Measurements from ENCODE around the gene SRPRB.

SRPRB gene

DNA sequence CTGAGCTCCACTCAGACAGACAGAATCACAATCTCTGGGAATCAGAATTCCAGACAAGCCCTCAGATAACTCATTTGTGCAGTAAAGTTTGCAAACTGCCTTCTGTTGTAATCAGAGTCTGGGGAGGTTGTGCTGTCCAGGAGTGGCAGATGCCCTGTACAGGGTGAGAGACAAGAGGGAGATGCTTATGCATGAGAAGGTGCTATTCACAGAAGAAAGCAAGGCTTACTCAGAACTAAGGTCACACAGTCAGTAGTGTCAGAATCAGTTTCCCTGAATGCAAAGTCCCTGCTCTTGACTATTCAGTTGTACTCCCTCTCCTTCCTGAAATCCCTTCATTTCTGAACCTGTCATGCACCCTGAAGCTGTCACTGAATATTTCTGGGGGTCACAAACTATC, 43.7 kb downstream of the SRPRB start:
- DNase-seq: no peak

DNA sequence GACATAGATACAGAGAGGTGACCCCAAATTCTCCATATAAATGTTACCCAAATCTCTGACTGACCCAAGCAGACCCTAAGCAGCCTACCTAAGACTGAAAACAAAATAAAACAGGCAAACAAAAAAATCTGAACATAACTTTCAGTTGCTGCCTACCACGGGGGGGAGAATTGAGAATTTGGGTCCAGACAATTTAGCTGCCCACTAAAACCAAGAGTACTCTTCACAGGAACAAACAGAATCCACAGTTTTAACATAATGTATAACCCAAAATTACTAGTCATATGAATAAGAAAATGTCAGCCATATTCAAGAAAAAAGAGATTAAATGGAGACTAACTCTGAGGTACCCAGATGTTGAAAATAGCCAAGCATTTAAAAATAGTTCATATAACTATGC, 44.4 kb downstream of the SRPRB start:
- no peak for DNase-seq

DNA sequence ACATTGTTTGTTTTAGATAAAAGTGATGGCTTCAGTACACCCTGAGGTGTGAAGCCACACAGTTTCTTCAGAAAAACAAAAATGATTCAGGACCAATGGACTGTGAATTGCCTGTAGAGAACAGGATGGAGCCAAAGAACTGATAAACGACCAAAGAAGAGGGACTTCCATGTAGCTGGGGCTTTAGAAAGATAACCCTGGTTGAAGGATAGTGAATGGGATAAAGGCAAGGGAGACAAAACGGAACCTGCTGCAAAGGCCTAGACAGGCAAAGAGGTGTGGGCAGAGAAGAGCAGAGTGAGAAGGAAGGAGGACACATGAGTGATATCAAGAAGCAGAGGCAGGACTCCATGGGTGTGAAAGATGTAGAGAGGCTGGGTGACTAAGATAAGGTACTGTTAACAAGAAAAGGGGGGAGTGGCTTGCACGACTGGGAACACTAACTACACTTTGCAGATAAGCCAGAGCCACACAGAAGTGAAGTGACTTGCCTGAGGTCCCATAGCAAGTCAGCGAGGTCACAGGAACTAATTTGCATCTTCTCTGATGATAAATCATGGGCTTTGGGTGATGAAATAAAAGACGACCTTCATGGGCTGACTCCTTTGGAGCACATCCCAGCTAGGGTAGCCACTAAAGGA, 45.8 kb downstream of the SRPRB start:
- no peak for DNase-seq

DNA sequence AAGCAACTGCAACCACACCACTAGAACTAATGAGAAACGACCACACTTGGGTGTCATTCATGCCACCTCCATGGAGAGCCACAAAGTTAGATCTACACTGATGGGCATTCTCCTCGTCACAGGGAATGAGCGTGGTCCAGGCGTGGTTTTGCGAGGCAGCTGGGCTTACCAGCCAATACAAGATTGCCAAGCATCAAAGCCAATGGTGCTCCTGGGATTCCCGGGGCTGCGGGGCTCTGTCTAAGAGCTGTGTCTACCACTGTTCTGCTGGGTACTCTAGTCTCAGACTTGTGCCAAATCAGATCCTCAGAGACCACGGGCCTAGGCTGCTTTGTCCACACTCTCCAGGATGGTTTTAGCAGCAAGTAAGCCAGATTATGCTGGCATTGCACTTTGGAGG, 46.3 kb downstream of the SRPRB start:
- no peak for DNase-seq

DNA sequence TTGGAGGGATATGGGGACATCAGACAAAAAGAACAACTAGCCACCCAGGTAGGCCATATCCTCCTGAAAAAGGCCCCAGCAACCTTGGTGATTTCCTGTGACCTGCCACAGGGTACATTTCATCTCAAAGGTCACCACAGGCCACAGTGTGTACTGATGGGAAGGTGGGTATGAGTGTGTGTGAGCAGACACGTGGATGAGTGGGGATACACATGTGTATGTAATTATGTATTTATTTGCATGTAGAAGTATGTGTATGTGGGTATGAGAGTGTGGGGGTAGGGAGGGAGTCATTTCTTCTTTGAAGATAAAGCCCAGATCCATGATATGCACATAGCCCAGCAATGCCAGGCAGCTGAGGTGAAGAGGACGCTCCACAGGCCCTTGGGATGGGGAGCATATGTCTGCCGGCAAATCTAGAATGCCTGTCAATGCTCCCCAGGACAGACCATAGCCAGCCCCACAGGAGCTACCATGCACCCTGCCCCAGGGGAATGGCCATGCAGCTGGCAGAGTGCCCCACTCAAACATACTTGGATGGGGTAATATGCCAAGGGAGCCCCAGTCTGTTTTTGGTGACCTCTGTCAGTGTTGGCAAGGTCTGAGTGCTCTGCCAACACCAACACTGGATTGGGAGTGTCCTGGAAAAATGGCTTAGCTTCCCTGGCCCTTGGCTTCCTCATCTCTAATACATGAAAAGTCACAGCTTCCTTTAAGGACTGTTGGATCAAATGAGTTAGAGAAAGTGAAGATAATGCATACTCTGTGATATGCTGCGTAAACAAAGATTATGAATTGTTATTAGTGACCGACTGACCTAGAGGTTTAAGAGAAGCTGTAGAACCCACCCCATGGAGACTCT, 47.7 kb downstream of the SRPRB start:
- no peak for DNase-seq

DNA sequence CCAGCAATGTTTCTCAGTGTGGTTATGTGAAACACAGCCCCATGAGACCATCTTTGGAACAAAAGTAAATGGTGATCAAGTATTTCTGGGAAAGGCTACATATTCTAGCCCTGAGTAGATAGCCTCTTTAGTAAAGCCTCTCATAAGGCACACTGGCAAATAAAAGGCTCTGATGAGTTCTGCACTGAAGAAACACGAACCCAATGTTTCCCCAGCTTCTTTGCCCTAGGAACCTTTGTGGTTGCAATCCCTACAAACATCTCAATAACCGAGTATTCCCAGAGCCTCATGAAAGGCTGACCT, 48.3 kb downstream of the SRPRB start:
- no peak for DNase-seq

DNA sequence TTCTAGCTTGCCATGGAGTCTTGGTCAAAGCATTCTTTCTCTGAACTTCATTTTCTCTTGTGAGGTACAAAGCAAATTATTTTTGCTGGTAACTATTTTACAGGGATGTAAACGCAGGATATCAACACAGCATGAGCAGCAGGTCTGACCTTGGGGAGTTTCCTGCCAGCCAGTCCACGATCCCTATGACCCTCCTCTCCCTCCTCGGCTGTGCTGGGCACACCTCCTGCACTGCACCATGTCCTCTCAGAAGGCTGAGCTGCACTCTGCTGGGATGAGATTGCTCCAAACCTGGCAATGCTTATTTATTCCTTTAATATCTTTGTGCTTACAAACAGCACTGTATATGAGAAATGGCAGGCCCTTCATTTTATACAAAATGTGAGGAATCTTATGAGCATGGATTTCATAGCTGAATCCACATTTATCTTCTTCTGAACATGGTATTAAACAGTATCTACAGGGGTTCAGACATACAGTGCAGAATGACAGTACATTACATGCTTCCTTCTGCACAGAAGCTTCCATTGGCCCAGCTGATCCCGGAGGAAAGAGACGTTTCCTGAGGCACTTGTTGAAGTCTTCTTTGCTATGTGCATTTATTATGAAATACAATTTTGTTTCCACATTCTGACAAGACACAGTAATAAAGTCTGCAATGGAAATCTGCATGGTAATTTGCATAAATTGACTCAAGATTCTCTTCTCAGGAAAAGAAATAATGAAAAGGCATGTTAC, 48.8 kb downstream of the SRPRB start:
- no peak for DNase-seq

DNA sequence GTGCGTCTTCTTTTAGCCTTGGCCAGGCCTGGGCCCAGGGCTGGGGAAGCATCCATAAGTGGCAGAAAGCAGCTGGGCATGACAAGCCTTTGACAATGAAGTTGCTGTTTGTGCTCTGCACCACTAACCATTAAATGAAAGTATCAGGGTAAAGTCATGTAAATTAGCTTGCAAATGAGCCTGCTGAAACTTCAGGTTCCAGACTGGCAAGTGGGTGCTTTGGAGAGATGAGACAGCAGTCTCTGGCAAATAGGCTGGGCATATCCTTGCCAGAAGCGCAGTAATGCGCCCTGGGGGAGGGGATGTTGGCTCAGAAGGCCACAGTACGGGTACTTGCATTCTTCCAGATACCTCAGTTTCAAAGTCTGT, 49.4 kb downstream of the SRPRB start:
- DNase-seq: no peak

DNA sequence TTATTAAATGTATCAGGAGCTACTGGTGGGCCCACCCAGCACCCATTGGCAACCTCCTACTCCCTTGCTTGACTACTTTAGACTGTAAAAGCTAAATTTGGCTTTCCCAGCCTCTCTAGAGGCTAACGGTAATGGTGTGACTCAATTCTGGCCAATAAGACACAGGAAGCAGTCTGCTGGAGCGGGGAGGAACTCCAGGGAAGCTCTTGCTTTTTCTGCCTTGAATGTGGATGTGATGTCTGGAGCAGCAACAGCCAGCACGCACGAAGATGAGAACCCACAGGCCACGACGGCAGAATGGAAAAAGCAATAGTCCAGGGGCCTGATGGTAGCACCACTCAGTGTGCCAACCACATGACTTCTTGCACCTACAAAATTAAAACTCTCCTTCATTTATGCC, 50.2 kb downstream of the SRPRB start:
- DNase-seq: no peak

DNA sequence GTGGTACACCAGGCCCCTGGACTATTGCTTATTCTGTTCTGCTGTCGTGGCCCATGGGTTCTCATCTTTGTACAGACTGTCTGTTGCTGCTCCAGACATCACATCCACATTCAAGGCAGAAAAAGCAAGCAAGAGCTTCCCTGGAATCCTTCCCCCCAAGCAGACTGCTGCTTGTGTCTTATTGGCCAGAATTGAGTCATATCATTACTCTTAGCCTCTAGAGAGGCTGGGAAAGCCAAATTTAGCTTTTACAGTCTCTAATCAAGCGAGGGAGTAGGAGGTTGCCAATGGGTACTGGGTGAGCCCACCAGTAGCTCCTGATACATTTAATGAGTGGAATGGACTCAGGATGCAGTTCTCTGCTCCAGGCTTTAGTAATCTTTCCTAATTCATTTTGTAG, 50.7 kb downstream of the SRPRB start:
- no peak for DNase-seq

DNA sequence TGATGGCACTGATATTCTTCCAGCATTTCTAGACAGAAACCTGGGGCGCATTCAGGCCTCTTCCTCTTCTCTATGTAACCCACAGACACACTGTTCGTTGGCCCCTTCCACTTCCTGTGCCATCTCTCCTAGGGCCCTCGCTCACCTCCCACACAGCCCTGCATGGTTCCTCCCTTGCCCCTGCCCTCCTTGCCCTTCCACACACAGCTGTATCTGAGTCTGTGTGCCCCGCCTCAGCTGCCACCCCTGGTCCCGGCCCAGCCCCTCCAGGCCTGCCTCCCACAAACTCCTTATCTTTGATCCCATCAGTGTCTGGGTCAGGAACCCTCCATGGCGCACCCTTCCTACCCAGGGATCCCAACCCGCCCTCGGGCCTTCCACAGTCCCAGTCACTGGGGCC, 52.2 kb downstream of the SRPRB start:
- no peak for DNase-seq

DNA sequence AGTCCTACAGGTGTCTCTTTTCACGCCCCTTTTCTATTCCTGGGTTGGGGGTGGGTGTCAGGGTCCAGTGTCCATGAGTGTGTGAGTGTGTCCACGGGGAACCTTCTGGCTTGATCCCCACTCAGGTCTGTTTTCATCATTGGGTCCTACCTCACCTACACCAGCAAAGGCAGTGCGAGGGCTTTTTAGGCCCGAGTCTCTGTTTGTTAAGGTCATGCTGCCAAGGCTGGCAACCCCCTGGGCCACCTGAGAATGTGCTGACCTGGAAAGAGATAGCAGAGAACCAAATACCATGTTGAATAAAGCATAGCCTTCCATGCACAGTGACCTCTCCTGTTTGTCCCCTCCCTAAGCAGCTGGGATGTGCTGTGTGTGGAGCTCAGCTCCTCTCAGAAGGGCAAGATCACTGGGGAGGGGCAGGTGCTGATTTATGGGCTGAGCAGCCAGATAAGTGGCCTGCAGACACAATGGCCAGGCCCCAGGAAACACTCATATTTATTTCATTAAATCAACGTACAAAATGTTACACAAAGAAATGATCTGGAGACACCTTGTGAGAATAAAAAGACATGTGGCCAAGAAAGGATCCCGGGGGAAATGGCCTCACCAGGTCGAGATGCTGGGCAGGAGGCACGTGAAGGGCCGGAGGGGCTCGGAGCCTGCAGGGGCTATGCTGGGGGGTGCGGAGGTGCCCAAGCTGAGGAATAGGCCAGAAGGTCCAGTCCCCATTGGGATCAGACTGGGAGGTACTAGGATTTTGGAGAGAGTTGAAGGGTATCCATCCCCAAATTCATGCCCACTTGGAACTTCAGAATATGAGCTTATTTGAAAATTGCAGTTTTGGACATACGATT, 54.0 kb downstream of the SRPRB start:
- DNase-seq: no peak

DNA sequence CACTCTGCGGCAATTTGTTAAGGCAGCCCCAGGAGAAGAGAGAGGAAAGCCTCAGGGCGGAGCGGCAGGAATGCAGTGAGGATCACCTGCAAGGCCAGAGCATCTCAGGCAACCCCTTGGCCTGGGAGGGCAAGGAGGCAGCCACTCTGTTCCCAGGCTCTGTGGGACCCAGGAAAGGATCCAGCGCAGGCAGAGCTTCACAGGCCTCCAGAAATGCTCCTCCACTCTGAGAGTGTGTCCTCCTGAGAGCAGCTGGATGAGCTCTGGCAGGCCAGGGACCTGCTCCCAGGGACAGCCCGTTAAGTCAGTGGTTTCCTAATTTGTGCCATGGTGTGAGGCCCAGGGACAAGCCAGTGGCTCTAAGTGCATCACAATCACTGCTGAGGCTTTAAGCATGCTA, 54.9 kb downstream of the SRPRB start:
- no peak for DNase-seq

DNA sequence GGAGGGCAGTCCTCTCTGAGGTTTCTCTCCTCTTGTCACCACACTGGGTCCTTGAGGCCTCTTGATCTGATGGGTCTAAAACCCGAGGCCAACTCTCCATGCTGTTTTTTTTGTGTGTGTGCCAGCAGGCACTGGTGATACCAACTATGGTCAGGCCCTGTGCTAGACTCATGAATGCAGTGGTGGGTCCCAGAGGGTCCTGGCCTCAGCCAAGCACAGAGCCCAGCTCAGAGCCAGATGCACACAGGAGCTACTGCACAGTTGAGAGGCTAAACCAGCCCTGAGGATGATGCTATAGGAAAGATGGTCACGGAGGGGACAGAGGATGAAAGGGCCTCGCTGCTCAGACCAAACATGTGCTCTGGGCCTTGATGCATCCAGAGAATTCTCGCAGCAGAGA, 56.5 kb downstream of the SRPRB start:
- DNase-seq: no peak

DNA sequence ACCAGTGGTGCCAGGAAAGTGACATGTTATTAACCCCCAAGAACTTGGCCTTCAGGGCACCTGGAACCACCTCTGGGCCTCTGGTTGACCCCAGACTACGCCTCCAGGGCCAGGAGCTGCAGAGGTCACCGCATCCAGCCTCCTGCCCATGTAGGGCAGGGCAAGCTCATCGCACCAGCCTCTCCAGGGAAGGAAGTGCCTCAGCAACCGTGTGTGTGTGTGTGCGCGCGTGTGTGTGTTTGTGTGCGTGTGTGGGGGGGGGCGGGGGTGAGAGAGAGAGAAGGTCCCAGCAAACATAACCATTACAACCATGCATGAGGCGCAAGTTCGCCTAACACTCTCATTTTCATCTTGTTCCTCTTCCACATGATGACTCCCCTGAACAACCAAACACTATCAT, 58.3 kb downstream of the SRPRB start:
- no peak for DNase-seq

DNA sequence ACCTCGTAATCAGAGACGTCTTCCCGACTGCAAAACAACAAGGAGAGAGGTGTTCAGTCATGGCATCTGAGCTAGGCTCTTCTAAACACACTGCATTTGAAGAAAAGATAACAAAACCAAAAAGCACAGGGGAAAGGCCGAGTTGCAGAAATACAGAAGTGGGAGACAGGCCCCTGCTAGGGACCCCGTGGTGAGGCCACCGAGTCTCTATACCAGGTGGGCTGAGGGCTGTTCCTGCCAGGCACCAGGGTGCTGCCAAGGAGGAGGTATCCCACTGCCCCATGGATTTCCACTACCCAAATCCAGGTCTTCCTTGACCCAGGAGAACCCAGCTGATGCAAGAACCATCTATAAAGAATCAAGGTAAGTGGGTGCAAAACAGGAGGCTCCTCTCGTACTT, 59.0 kb downstream of the SRPRB start:
- no peak for DNase-seq

DNA sequence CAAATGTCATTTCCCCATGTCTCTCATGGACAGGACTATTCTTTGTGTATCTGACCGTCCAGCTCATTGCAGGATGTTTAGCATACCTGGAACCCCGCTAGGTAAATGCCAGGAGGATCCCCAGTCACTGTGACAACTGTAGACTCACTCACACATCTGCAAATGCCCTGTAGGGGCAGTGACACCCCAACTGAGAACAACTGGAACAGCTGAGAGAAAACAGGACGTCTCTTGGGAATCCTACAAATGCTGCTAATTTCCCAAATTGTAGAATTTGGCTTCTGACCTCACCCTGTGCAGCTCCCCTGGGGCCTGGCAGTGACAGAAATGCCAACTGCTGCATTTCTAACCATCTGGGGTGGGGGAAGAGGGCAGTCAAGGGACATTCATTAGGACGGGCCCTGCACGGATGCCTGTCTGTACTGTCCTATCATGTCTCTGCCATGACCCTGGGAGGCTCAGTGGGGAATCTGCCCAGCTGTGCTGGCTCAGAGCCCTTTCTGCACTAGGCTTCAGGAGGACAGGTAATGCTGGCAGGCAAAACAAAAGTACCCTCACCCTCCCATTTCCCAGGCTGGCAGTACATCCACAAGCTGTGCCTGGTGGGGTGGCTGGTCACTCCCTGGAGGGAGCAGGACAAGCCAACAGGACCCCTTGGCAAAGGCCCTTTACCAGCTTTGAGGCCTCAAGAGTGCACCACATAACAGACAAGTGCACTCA, 59.7 kb downstream of the SRPRB start:
- DNase-seq: no peak

DNA sequence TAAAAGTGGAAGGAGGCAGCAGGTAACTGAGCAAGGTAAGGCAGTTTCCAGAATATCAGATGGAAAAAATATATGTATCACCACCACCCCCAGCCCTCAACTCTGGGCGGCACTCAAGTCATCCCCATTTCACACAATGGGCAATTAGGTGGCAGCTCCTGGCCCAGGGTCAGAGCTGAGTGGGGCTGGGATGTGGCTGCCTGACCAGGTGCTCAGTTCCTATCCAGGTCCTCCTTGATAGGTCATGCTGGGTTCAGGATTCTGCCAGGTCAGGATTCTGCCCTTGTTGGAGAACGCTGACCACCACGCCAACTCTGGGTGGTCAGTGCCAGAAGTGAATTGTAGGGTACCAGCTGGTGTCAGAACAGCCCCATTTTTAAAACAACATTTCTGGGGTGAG, 60.5 kb downstream of the SRPRB start:
- DNase-seq: no peak

DNA sequence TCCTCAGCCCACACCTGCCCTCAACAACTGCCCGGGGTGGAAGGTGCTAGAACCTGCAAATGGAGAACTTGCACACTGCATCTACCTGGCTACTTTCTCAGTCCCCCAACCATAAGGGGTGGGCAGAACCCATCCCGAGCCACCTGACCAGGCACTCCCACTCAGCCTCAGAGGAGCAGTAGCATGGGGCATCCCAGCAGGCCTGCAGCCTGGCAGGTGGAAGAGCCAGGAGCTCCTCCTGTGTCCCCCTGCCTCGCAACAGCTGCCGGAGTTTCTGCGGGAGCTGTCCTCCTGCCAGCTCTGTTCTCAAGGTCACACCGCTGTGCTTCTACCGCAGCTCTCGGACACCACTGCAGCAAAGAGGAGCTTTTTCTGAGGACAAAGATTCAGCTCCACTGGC, 62.6 kb downstream of the SRPRB start:
- no peak for DNase-seq

DNA sequence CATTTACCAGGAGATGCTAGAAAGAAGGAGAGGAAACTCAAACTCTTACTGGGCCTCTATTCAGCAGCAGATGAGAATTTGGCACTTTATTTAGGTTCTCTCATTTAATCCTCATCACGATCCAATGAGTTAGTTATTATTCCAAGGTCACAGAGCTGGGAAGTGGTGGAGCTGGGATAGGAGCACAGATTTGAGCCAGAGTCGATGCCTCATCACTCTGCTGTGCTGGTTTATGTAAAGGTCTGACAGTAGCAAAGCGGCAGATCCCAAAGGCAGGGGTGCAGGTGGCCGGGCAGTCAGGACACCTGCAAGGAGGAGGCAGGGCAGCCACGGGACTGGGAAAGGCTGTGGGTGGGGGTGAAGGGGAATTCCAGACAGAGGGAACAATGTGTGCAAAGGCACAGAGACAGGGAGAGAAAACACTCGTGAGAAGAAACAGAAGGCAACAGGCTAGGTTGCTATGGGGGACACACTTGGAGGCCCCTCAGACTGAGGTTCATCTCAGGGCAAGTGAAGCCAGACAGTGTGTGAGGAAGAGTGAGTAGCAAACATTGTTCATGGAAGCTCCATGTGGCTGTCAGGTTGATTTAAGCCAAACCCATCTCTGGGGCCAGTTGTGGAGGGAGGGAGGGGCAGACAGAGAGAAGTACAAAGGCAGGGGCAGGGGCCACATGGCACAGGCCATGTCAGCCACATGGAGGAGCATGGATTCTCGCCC, 63.3 kb downstream of the SRPRB start:
- no peak for DNase-seq

DNA sequence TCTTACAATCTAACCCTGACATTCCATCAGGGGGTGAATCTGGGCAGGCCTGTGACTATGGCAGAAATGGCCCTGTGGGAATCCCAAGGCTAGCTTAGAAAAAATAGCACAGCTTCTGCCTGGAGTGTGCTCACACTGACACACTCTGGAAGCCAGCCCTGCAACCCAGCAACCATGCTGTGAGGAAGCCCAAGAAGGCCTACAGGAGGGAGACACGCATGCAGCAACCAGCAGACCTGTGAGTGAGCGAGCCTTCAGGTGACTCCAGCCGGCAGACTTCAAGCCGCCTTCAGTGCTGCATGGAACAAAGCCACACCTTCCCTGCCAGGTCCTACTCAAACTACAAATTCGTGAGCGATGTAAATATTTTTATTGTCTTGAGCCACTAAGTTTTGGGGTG, 64.0 kb downstream of the SRPRB start:
- no peak for DNase-seq

DNA sequence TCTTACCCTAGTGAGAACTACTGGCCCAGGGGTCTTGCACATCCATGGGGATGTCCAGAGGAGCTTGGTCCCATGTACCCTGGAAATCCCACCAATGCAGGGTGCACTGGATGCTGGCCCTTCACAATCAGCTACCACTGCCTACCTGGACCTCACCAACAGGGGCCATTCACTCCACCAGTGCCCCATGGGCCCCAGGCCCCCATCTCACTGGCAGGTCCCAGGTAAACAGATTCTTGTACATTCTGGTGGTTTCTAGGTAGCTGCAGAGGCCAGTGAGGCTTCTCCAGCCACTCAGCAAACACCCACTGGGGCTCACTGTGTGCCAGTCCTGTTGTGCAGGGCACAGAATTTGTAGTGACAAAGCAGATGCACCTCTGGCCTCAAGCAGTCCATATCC, 65.2 kb downstream of the SRPRB start:
- no peak for DNase-seq
